Panc1 (cell line): ENCODE data around the gene FAM174B. TPM values are rescaled to one million over a fixed set of nuclear protein-coding genes. Genes with fewer than 3 reads are reported as not detected.

Experiments used
- ATAC-seq: fragments of 200-7000 bp; cut with Tn5 transposase; 2 replicates; pipeline ENCODE4 v1.9.1; 2020; ENCODE audit warnings: mild to moderate bottlenecking, moderate library complexity
- BruUV-seq: library from RNA; stranded (reverse); fragments of 400-500 nt; replicated peaks from 2 replicates; lab custom pipeline; 2021; lab: Mats Ljungman, UMichigan
- CTCF ChIA-PET: fragments of 300-600 bp; sonication (Branson Sonifier 250); formaldehyde crosslinking; loops from one replicate; lab custom pipeline; 2022; ENCODE audit warnings: antibody characterized with exemption; lab: Charles Lee
- POLR2A ChIA-PET: fragments of 300-600 bp; sonication (Branson Sonifier 250); formaldehyde crosslinking; loops from one replicate; lab custom pipeline; 2022; ENCODE audit warnings: antibody characterized with exemption; lab: Charles Lee
- DNase-seq: peaks from one replicate; pipeline ENCODE4 v3.0.0-alpha.2; 2010; ENCODE audit warnings: low read depth, low spot score
- H3K27ac ChIP-seq: 2 replicates; pipeline ENCODE4 v1.5.1; 2011; ENCODE audit warnings: mild to moderate bottlenecking, low read length, inconsistent platforms
- H3K27me3 ChIP-seq: fragments of 200-500 bp; sonication (Bioruptor generic); 2 replicates; pipeline ENCODE4 v1.6.0; 2014; ENCODE audit warnings: low read length, inconsistent platforms; ENCODE audit not compliant: control insufficient read depth, insufficient read depth
- H3K36me3 ChIP-seq: fragments of 200-500 bp; sonication (Bioruptor generic); 2 replicates; pipeline ENCODE4 v1.5.1; 2014; ENCODE audit warnings: inconsistent platforms, mild to moderate bottlenecking, low read length, moderate library complexity; ENCODE audit not compliant: control insufficient read depth, insufficient read depth
- H3K4me1 ChIP-seq: 2 replicates; pipeline ENCODE4 v1.5.1; 2011; ENCODE audit warnings: inconsistent platforms, mild to moderate bottlenecking, low read length, moderate library complexity; ENCODE audit not compliant: control insufficient read depth, insufficient read depth
- H3K4me3 ChIP-seq, 2 experiments: 2 replicates each; pipeline ENCODE4 v1.5.1; 2011 to 2012; ENCODE audit warnings: low read depth in 2 of 2, low read length in 2 of 2, mild to moderate bottlenecking in 2 of 2, inconsistent platforms in 1 of 2, moderate library complexity in 1 of 2
- H3K9me3 ChIP-seq: fragments of 200-500 bp; sonication (Bioruptor generic); 2 replicates; pipeline ENCODE4 v1.5.1; 2014; ENCODE audit warnings: low read depth, mild to moderate bottlenecking, inconsistent platforms, low read length, moderate library complexity; ENCODE audit not compliant: control insufficient read depth, insufficient read depth
- CTCF ChIP-seq: fragments of 450-650 bp; IDR thresholded peaks from 2 replicates; pipeline ENCODE4 v1.5.1; 2017; ENCODE audit warnings: mild to moderate bottlenecking
- POLR2AphosphoS5 ChIP-seq: IDR thresholded peaks from 2 replicates; pipeline ENCODE4 v1.6.1; 2012; ENCODE audit warnings: mild to moderate bottlenecking, low read depth, low read length, moderate library complexity
- SIN3A ChIP-seq: IDR thresholded peaks from 2 replicates; pipeline ENCODE4 v1.6.1; 2012; ENCODE audit warnings: low read depth, mild to moderate bottlenecking, low read length, moderate library complexity, borderline replicate concordance; ENCODE audit not compliant: insufficient read depth
- TCF7L2 ChIP-seq: IDR thresholded peaks from 2 replicates; pipeline ENCODE4 v1.6.1; 2011; ENCODE audit warnings: mild to moderate bottlenecking, low read depth, low read length, inconsistent platforms
- in situ Hi-C: cut with HindIII; loops from 2 replicates; pipeline ENCODE4 v1.10.0; 2016; ENCODE audit warnings: low sequenced_read_pairs, low pct_unique_long_range_greater_than_20kb
- intact Hi-C: fragments of 100-400 bp; cut with micrococcal nuclease; formaldehyde crosslinking; loops from one replicate; pipeline ENCODE4 v1.10.0; 2022; ENCODE audit not compliant: unreplicated experiment
- total RNA-seq: library from RNA; stranded (reverse); gene quantifications from one replicate; pipeline ENCODE4 v1.2.1, GENCODE V29; 2021; ENCODE audit not compliant: unreplicated experiment
- TF ChIP-seq, protein P1 (sequence below), 2 experiments: IDR thresholded peaks; 2 replicates each; pipeline ENCODE4 v1.6.1; 2011 to 2012; ENCODE audit warnings: low read depth in 2 of 2, control low read depth in 1 of 2, low read length in 1 of 2, mild to moderate bottlenecking in 1 of 2, moderate library complexity in 1 of 2; ENCODE audit not compliant: insufficient read depth in 1 of 2

Gene FAM174B
- total RNA-seq, 1 experiment from 2014 or later = 30.7 TPM

- ATAC-seq = peak; percentile 72; the same call in 1 of the 2 replicates
- Histone ChIP-seq H3K4me3 (no peak overlapping the region), H3K27ac (no peak overlapping the region), H3K27me3 (no peaks in the 10 kb centered on the region), H3K4me1 (peaks cover 7% of the 10 kb centered on the region), H3K9me3 (no peaks in the 10 kb centered on the region), H3K36me3 (no peaks in the 10 kb centered on the region)
- in situ Hi-C loops (no loop called here), intact Hi-C loops (loop anchor here (10.0 kb wide), 1 partner anchor 103 kb away; no protein-coding TSS in a partner anchor)
- DNase-seq = no peak
- ChIA-PET CTCF (interaction anchor here (0.5 to 1.7 kb wide), 3 partner anchors 104 to 1359 kb away, joined by 3 to 6 read pairs (median 5); no protein-coding TSS in a partner anchor), POLR2A (no interaction called here)
- no TSS peak for BruUV-seq
- TF ChIP-seq, protein P1, sequence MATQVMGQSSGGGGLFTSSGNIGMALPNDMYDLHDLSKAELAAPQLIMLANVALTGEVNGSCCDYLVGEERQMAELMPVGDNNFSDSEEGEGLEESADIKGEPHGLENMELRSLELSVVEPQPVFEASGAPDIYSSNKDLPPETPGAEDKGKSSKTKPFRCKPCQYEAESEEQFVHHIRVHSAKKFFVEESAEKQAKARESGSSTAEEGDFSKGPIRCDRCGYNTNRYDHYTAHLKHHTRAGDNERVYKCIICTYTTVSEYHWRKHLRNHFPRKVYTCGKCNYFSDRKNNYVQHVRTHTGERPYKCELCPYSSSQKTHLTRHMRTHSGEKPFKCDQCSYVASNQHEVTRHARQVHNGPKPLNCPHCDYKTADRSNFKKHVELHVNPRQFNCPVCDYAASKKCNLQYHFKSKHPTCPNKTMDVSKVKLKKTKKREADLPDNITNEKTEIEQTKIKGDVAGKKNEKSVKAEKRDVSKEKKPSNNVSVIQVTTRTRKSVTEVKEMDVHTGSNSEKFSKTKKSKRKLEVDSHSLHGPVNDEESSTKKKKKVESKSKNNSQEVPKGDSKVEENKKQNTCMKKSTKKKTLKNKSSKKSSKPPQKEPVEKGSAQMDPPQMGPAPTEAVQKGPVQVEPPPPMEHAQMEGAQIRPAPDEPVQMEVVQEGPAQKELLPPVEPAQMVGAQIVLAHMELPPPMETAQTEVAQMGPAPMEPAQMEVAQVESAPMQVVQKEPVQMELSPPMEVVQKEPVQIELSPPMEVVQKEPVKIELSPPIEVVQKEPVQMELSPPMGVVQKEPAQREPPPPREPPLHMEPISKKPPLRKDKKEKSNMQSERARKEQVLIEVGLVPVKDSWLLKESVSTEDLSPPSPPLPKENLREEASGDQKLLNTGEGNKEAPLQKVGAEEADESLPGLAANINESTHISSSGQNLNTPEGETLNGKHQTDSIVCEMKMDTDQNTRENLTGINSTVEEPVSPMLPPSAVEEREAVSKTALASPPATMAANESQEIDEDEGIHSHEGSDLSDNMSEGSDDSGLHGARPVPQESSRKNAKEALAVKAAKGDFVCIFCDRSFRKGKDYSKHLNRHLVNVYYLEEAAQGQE (IDR thresholded peaks at IDR 0.05; ENCODE audit: insufficient read depth in 1 of 2, low read depth in 2 of 2, low read length in 1 of 2) = no peak
- TF ChIP-seq TCF7L2 (no peak), SIN3A (no peak), POLR2AphosphoS5 (no peak), CTCF (no peak)
These were observed 43.4 kb downstream of the FAM174B start for GRCh38 chr15:92611995-92612745.

GRCh38 chr15:92611150-92611549 lies 44.4 kb downstream of the FAM174B start:
- ChIA-PET POLR2A (no interaction called here), CTCF (no interaction called here)
- ATAC-seq = no peak
- Histone ChIP-seq H3K36me3 (no peaks in the 10 kb centered on the region), H3K4me3 (no peak overlapping the region), H3K27me3 (no peaks in the 10 kb centered on the region), H3K27ac (no peak overlapping the region), H3K4me1 (no peaks in the 10 kb centered on the region; the same call in 1 of the 2 replicates), H3K9me3 (no peaks in the 10 kb centered on the region)
- no peak for DNase-seq
- in situ Hi-C loops (no loop called here), intact Hi-C loops (loop anchor here (10.0 kb wide), 1 partner anchor 104 kb away; no protein-coding TSS in a partner anchor)
- BruUV-seq = no TSS peak
- no peak for TF ChIP-seq POLR2AphosphoS5
- TF ChIP-seq CTCF = no peak
- TF ChIP-seq TCF7L2 = no peak
